Glutamatergic neuron (in vitro differentiated cells): ENCODE results near the gene MSGN1. TPM values are rescaled to one million over a fixed set of nuclear protein-coding genes. Genes with fewer than 3 reads are reported as not detected.

Experiments used
- DNase-seq: peaks from one replicate; pipeline ENCODE4 v3.0.0; 2022
- H3K27ac Mint-ChIP-seq: one replicate; pipeline ENCODE4 v1.8.0; 2020; ENCODE audit warnings: mild to moderate bottlenecking, mixed read lengths, inconsistent platforms; ENCODE audit not compliant: unreplicated experiment
- H3K27me3 Mint-ChIP-seq: one replicate; pipeline ENCODE4 v1.8.0; 2020; ENCODE audit warnings: mild to moderate bottlenecking, moderate library complexity, mixed read lengths, inconsistent platforms; ENCODE audit not compliant: unreplicated experiment
- H3K36me3 Mint-ChIP-seq: one replicate; pipeline ENCODE4 v1.8.0; 2020; ENCODE audit warnings: mild to moderate bottlenecking, mixed read lengths, inconsistent platforms; ENCODE audit not compliant: unreplicated experiment
- H3K4me1 Mint-ChIP-seq: one replicate; pipeline ENCODE4 v1.8.0; 2020; ENCODE audit warnings: mild to moderate bottlenecking, low read depth, mixed read lengths, inconsistent platforms; ENCODE audit not compliant: unreplicated experiment
- H3K4me3 Mint-ChIP-seq: one replicate; pipeline ENCODE4 v1.8.0; 2020; ENCODE audit warnings: mild to moderate bottlenecking, mixed read lengths, inconsistent platforms; ENCODE audit not compliant: unreplicated experiment
- H3K9me3 Mint-ChIP-seq: one replicate; pipeline ENCODE4 v1.8.0; 2020; ENCODE audit warnings: mild to moderate bottlenecking, moderate library complexity, mixed read lengths, inconsistent platforms; ENCODE audit not compliant: unreplicated experiment
- CTCF ChIP-seq: fragments of 200-600 bp; sonication (generic); IDR thresholded peaks from one replicate; pipeline ENCODE4 v1.5.0; 2021; ENCODE audit not compliant: partially characterized antibody, unreplicated experiment
- total RNA-seq: library from RNA; stranded (reverse); fragmentation: NEBNext Ultra II Directional; extraction: Animal tissue kit (Norgen Biotek cat#: 25700); gene quantifications from one replicate; pipeline ENCODE4 v1.2.1, GENCODE V29; 2021; ENCODE audit not compliant: unreplicated experiment

Gene MSGN1
- total RNA-seq, 1 donor from 2014 or later, result not detected

DNA sequence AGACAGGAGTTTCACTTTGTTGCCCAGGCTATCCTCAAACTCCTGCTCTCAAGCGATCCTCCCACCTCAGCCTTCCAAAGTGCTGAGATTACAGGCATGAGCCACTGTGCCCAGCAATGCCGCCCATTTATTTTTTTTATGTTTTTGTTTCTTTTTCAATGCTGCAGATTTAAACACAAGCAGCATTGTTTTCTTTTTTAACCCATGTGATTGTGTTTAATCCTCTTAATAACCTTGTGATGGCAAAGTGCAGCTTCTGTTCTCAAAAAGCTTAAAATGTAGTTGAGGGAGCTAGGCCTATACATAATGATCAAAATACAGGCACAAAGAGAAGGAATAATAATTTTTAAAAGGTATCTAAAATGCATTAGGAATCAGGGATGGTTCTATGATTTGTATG lies 11.5 kb downstream of the MSGN1 start:
- Mint-ChIP-seq H3K27me3 (peaks cover 1% of the 10 kb centered on the region), H3K36me3 (no peaks in the 10 kb centered on the region), H3K9me3 (no peaks in the 10 kb centered on the region), H3K4me1 (peaks cover 7% of the 10 kb centered on the region), H3K4me3 (no peak overlapping the region), H3K27ac (no peak overlapping the region)
- TF ChIP-seq CTCF, result no peak
- no peak for DNase-seq

DNA sequence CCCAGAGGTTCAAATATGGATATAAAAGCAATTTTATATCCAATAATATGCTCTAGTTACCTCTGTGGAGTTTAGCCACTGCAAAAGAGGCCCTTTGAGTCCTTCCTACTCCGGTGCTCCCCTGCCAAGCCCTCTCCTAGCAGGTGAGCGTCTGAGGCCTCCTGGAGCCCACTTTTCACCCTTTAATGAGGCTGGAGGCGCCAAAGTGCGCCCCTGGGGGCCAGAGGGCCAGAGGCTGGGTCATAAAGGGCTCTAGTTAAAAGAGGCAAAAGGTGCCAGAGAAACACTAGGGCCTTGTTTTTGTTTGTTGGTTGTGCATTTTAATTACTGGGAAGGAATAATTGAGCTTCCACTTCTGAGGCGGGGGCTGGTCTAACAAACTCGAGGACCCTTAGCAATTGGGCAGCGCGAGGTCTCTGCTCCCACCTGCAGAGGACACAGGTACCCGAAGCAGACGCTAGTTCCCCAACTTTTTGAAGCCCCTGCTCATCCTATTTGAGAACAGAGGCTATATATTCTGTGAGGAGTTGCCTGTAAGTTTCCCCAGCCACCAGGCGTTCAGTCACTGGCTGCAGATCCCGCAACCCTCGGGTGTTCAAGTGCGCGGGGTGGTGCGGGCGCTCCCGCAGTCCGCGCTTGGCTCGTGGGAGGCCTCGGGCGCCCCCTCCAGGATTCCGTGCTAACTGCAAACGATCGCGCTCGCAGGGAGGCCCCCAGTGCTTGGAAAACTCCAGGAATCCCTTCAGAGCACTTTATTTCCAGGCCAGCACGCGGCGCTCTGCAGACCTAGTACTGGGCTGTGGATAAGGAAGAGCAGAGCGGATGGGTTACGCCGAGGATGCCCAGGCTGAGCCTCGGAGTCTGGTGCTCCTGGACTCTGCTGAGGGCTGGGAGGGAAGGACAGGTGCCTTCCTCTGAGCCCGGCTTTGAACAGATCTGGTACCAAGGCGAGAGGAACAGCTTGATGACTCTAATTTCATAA lies 14.1 kb downstream of the MSGN1 start:
- peaks cover 1% of the 10 kb centered on the region for H3K27me3 Mint-ChIP-seq
- no peaks in the 10 kb centered on the region for H3K9me3 Mint-ChIP-seq
- TF ChIP-seq CTCF, result peak; percentile 91
- H3K27ac Mint-ChIP-seq, result no peak overlapping the region
- H3K4me1 Mint-ChIP-seq, result peaks cover 7% of the 10 kb centered on the region
- peak; percentile 94 for DNase-seq
- H3K4me3 Mint-ChIP-seq, result peak overlapping the region; percentile 46
- no peaks in the 10 kb centered on the region for H3K36me3 Mint-ChIP-seq

DNA sequence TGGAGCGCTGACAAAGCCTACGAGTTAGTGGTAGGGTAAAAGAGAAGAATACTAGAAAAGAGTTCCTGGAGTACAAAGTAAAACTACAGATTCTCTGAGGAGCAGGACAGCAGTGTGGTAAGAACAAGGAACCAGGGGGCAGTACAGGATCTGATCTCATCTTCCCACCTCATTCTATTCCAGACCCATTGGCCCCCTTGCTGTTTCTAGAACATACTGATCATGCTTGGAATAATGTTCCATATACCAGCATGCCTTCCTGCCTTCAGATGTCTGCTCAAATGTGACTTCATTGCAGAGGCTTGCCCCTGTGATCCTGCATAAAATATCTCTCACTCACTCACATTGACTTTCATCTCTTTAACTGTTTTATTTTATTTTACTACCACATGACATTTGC lies 19.3 kb downstream of the MSGN1 start:
- no peak for DNase-seq
- no peaks in the 10 kb centered on the region for H3K36me3 Mint-ChIP-seq
- H3K27ac Mint-ChIP-seq, result no peak overlapping the region
- no peak overlapping the region for H3K4me3 Mint-ChIP-seq
- H3K4me1 Mint-ChIP-seq, result peaks cover 7% of the 10 kb centered on the region
- H3K9me3 Mint-ChIP-seq, result no peaks in the 10 kb centered on the region
- H3K27me3 Mint-ChIP-seq, result no peaks in the 10 kb centered on the region
- TF ChIP-seq CTCF, result no peak

DNA sequence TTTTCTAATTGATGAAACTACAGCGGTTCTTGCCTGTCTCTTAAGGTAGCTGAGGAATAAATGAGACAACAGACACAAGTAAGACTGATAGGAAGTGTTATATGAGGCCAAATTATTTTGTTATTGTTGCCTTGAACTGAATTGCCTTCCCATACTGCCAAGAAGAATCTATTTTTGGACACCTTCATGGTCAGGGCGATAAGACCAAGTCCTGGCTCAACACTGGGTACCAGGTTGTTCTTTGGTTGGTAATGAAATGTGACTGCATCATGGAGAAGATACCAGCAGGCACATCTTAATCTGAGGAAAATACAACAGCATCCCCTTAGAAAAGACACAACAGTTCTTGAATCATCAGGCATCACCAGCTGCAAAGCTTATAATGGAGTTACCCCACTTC lies 23.7 kb downstream of the MSGN1 start:
- H3K36me3 Mint-ChIP-seq, result no peaks in the 10 kb centered on the region
- DNase-seq, result no peak
- H3K4me1 Mint-ChIP-seq, result no peaks in the 10 kb centered on the region
- H3K27ac Mint-ChIP-seq, result no peak overlapping the region
- H3K9me3 Mint-ChIP-seq, result no peaks in the 10 kb centered on the region
- H3K27me3 Mint-ChIP-seq, result no peaks in the 10 kb centered on the region
- no peak for TF ChIP-seq CTCF
- H3K4me3 Mint-ChIP-seq, result no peak overlapping the region

DNA sequence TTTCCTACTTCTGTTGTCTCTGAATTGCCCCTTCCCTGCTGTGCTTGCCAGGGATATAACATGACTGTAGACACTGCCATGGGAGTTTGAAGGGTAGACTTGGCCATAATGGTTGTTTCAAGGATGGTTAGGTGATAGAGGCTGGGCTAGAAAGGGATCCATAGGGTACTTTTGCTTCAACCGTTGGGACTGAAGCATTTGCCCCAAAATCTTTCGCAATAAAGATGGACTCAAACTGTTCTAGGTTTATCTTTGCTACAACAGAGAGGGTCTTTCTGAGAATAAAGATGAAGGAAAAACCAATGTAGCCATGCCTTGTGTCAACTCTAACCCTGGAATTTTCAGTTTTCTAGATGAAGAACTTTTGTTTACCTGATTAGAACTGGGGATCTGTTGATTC lies 27.2 kb downstream of the MSGN1 start:
- Mint-ChIP-seq H3K27ac (no peak overlapping the region), H3K36me3 (no peaks in the 10 kb centered on the region), H3K27me3 (no peaks in the 10 kb centered on the region), H3K4me1 (peaks cover 7% of the 10 kb centered on the region), H3K4me3 (no peak overlapping the region), H3K9me3 (no peaks in the 10 kb centered on the region)
- TF ChIP-seq CTCF, result no peak
- no peak for DNase-seq
